Neural crest cell (in vitro differentiated cells): ENCODE measurements around the gene DOCK6. TPM values are rescaled to one million over a fixed set of nuclear protein-coding genes. Genes with fewer than 3 reads are reported as not detected.

Source experiments
- DNase-seq: peaks from one replicate; pipeline ENCODE4 v3.0.0; 2021; ENCODE audit warnings: low read depth, mixed read lengths, low spot score
- H3K27ac Mint-ChIP-seq: one replicate; pipeline ENCODE4 v1.8.0; 2021; ENCODE audit warnings: mild to moderate bottlenecking, mixed read lengths; ENCODE audit not compliant: unreplicated experiment
- H3K27me3 Mint-ChIP-seq: 2 replicates; pipeline ENCODE4 v1.8.0; 2021; ENCODE audit warnings: low read depth, mild to moderate bottlenecking, mixed read lengths
- H3K36me3 Mint-ChIP-seq: 2 replicates; pipeline ENCODE4 v1.8.0; 2021; ENCODE audit warnings: low read depth, mild to moderate bottlenecking, mixed read lengths
- H3K4me1 Mint-ChIP-seq: 2 replicates; pipeline ENCODE4 v1.8.0; 2021; ENCODE audit warnings: mixed read lengths
- H3K4me3 Mint-ChIP-seq: one replicate; pipeline ENCODE4 v1.8.0; 2021; ENCODE audit warnings: mild to moderate bottlenecking, mixed read lengths
- H3K9me3 Mint-ChIP-seq: 2 replicates; pipeline ENCODE4 v1.8.0; 2021; ENCODE audit warnings: mixed read lengths
- CTCF ChIP-seq: fragments of 200-600 bp; sonication (generic); conservative IDR thresholded peaks from 2 replicates; pipeline ENCODE4 v1.5.0; 2021; ENCODE audit warnings: antibody characterized with exemption, mild to moderate bottlenecking
- total RNA-seq: library from RNA; stranded (reverse); gene quantifications from 2 replicates; pipeline ENCODE4 v1.2.1, GENCODE V29; 2021

DOCK6 gene
- total RNA-seq, 1 donor from 2014 or later: 40.6 TPM

- H3K4me3 Mint-ChIP-seq: no peak overlapping the region
- H3K27me3 Mint-ChIP-seq: no peaks in the 10 kb centered on the region
- H3K9me3 Mint-ChIP-seq: no peaks in the 10 kb centered on the region
- H3K4me1 Mint-ChIP-seq: peaks cover 4% of the 10 kb centered on the region
- H3K27ac Mint-ChIP-seq: no peak overlapping the region
- no peaks in the 10 kb centered on the region for H3K36me3 Mint-ChIP-seq
- DNase-seq: no peak
- no peak for TF ChIP-seq CTCF
These were observed 4.4 kb downstream of the DOCK6 start for GRCh38 chr19:11257846-11258380.

- H3K4me3 Mint-ChIP-seq: no peak overlapping the region
- peaks cover 4% of the 10 kb centered on the region for H3K4me1 Mint-ChIP-seq
- no peaks in the 10 kb centered on the region for H3K27me3 Mint-ChIP-seq
- peak; percentile 22 for DNase-seq
- no peaks in the 10 kb centered on the region for H3K36me3 Mint-ChIP-seq
- no peak overlapping the region for H3K27ac Mint-ChIP-seq
- TF ChIP-seq CTCF: no peak
- H3K9me3 Mint-ChIP-seq: no peaks in the 10 kb centered on the region
These were observed 6.1 kb downstream of the DOCK6 start for GRCh38 chr19:11256189-11256588.

- H3K9me3 Mint-ChIP-seq: no peaks in the 10 kb centered on the region
- TF ChIP-seq CTCF: no peak
- no peaks in the 10 kb centered on the region for H3K36me3 Mint-ChIP-seq
- no peaks in the 10 kb centered on the region for H3K4me1 Mint-ChIP-seq
- no peak overlapping the region for H3K27ac Mint-ChIP-seq
- no peak overlapping the region for H3K4me3 Mint-ChIP-seq
- H3K27me3 Mint-ChIP-seq: no peaks in the 10 kb centered on the region
- DNase-seq: no peak
These were observed 7.7 kb downstream of the DOCK6 start for GRCh38 chr19:11254666-11255065.

GRCh38 chr19:11252665-11253355, 9.5 kb downstream of the DOCK6 start:
- H3K27ac Mint-ChIP-seq: peak overlapping the region; percentile 27
- no peaks in the 10 kb centered on the region for H3K9me3 Mint-ChIP-seq
- no peak overlapping the region for H3K4me3 Mint-ChIP-seq

GRCh38 chr19:11251650-11252314, 10.5 kb downstream of the DOCK6 start:
- DNase-seq: no peak
- H3K9me3 Mint-ChIP-seq: no peaks in the 10 kb centered on the region
- no peak overlapping the region for H3K4me3 Mint-ChIP-seq
- no peaks in the 10 kb centered on the region for H3K27me3 Mint-ChIP-seq
- no peak for TF ChIP-seq CTCF
- no peaks in the 10 kb centered on the region for H3K4me1 Mint-ChIP-seq
- H3K36me3 Mint-ChIP-seq: no peaks in the 10 kb centered on the region
- H3K27ac Mint-ChIP-seq: no peak overlapping the region

More at GRCh38 chr19:11252665-11253355, 9.5 kb downstream of the DOCK6 start:
- Mint-ChIP-seq H3K4me1 (no peaks in the 10 kb centered on the region), H3K27me3 (no peaks in the 10 kb centered on the region), H3K36me3 (no peaks in the 10 kb centered on the region)
- no peak for TF ChIP-seq CTCF
- DNase-seq: no peak
